Chondrocyte (in vitro differentiated cells): Measurements from ENCODE around the gene ASB1. TPM values are rescaled to one million over a fixed set of nuclear protein-coding genes. Genes with fewer than 3 reads are reported as not detected.

ENCODE experiments used
- DNase-seq: peaks from one replicate; pipeline ENCODE4 v3.0.0; 2021; ENCODE audit warnings: mixed read lengths, low spot score
- H3K27ac Mint-ChIP-seq: one replicate; pipeline ENCODE4 v1.8.0; 2021; ENCODE audit warnings: mild to moderate bottlenecking, moderate library complexity, mixed read lengths; ENCODE audit not compliant: unreplicated experiment
- H3K27me3 Mint-ChIP-seq: 2 replicates; pipeline ENCODE4 v1.8.0; 2021; ENCODE audit warnings: low read depth, mixed read lengths
- H3K36me3 Mint-ChIP-seq: 2 replicates; pipeline ENCODE4 v1.8.0; 2021; ENCODE audit warnings: low read depth, mixed read lengths
- H3K4me1 Mint-ChIP-seq: 2 replicates; pipeline ENCODE4 v1.8.0; 2021; ENCODE audit warnings: low read depth, mild to moderate bottlenecking, mixed read lengths
- H3K4me3 Mint-ChIP-seq: one replicate; pipeline ENCODE4 v1.8.0; 2021; ENCODE audit warnings: mild to moderate bottlenecking, moderate library complexity, mixed read lengths; ENCODE audit not compliant: unreplicated experiment
- H3K9me3 Mint-ChIP-seq: 2 replicates; pipeline ENCODE4 v1.8.0; 2021; ENCODE audit warnings: low read depth, mixed read lengths
- CTCF ChIP-seq: fragments of 200-600 bp; sonication (generic); IDR thresholded peaks from 2 replicates; pipeline ENCODE4 v1.5.0; 2021; ENCODE audit warnings: antibody characterized with exemption, mild to moderate bottlenecking, moderate library complexity
- total RNA-seq: library from RNA; stranded (reverse); gene quantifications from 3 replicates; pipeline ENCODE4 v1.2.1, GENCODE V29; 2021

Gene ASB1
- total RNA-seq, 1 donor from 2014 or later = 31.0 TPM

DNA sequence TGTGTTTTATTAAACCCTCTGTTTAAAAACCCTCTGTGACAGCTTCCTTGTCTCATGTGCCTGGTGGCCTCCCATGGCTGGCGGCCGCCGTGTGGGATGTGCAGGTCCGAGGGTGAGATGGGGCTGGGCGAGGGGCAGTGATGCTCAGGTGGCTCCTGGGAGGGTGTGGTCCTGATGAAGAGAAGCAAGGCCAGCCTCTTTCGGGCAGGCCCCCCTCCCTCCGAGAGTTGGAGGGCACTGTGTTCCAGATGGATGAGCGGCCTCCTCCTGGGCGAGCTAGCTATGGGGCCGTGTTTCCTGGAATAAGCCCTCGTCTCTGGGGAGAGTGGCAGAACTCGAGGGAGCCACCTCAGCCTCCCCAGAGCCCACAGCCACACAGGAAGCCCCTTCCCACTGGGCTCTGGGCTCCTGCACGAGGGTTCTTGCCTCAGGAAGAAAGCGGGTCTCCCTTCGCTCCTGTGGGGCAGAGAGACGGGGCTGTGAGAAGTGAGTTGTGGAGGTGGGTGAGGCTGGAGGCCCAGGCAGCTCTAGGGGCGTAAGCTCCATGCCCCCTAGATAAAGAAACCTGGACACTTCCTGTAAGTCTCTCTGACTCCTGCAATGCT is 72.1 kb downstream of the ASB1 start:
- Mint-ChIP-seq H3K27ac (no peak overlapping the region), H3K9me3 (no peaks in the 10 kb centered on the region), H3K27me3 (no peaks in the 10 kb centered on the region), H3K4me1 (peaks cover 8% of the 10 kb centered on the region), H3K4me3 (no peak overlapping the region), H3K36me3 (no peaks in the 10 kb centered on the region)
- no peak for TF ChIP-seq CTCF
- DNase-seq = no peak

GRCh38 chr2:238499731-238500580 is 73.2 kb downstream of the ASB1 start:
- Mint-ChIP-seq H3K27me3 (no peaks in the 10 kb centered on the region), H3K9me3 (no peaks in the 10 kb centered on the region), H3K27ac (no peak overlapping the region), H3K36me3 (no peaks in the 10 kb centered on the region), H3K4me3 (no peak overlapping the region), H3K4me1 (peaks cover 8% of the 10 kb centered on the region)
- no peak for DNase-seq
- TF ChIP-seq CTCF = no peak

GRCh38 chr2:238501311-238501710 is 74.6 kb downstream of the ASB1 start:
- no peak for TF ChIP-seq CTCF
- peaks cover 2% of the 10 kb centered on the region for H3K36me3 Mint-ChIP-seq
- H3K27me3 Mint-ChIP-seq = no peaks in the 10 kb centered on the region
- H3K4me3 Mint-ChIP-seq = no peak overlapping the region
- no peak overlapping the region for H3K27ac Mint-ChIP-seq
- peaks cover 11% of the 10 kb centered on the region for H3K4me1 Mint-ChIP-seq
- DNase-seq = no peak
- H3K9me3 Mint-ChIP-seq = peaks cover 3% of the 10 kb centered on the region

Other genes with a start within 250 kb of the ASB1 start
- 24.9 to 36.7 TPM (median 29.7 TPM) in 3 replicates for gene ILKAP, start 223.2 kb upstream of the ASB1 start, total RNA-seq
- gene HES6, start 186.9 kb upstream of the ASB1 start, total RNA-seq = 16.2 to 33.3 TPM (median 16.5 TPM) in 3 replicates
- 2.7 to 3.3 TPM (median 2.9 TPM) in 3 replicates for gene PER2, start 138.3 kb upstream of the ASB1 start, total RNA-seq
- gene TRAF3IP1, start 106.4 kb upstream of the ASB1 start, total RNA-seq = 15.1 to 21.1 TPM (median 15.8 TPM) in 3 replicates